ENCODE results near the gene MYEOV.

Gene MYEOV

GRCh38 chr11:69293819-69294505, at the start of gene MYEOV:
Gene MYEOV (plus strand): TSS chr11:69294155. CDS start chr11:69295355, 1,200 bp downstream.
- no peak for DNase-seq (ENCODE audit: low read depth in 2 of 2)

- no peak for DNase-seq (ENCODE audit: low read depth in 2 of 2)
Measured at GRCh38 chr11:69244266-69244665, 49.7 kb upstream of the MYEOV start.

- DNase-seq (ENCODE audit: low read depth in 2 of 2) = no peak
Measured at GRCh38 chr11:69245041-69245440, 48.9 kb upstream of the MYEOV start.

GRCh38 chr11:69245491-69246345, 48.2 kb upstream of the MYEOV start:
- DNase-seq (ENCODE audit: low read depth in 2 of 2) = no peak

- DNase-seq (ENCODE audit: low read depth in 2 of 2) = no peak
Measured at GRCh38 chr11:69249311-69250185, 44.4 kb upstream of the MYEOV start.

- no peak for DNase-seq (ENCODE audit: low read depth in 2 of 2)
Measured at GRCh38 chr11:69250186-69251056, 43.5 kb upstream of the MYEOV start.

- DNase-seq (ENCODE audit: low read depth in 2 of 2) = no peak
Measured at GRCh38 chr11:69251057-69251393, 42.9 kb upstream of the MYEOV start.

GRCh38 chr11:69251639-69252489, 42.1 kb upstream of the MYEOV start:
- no peak for DNase-seq (ENCODE audit: low read depth in 2 of 2)

- no peak for DNase-seq (ENCODE audit: low read depth in 2 of 2)
Measured at GRCh38 chr11:69252490-69252837, 41.5 kb upstream of the MYEOV start.

GRCh38 chr11:69253028-69253427, 40.9 kb upstream of the MYEOV start:
- DNase-seq (ENCODE audit: low read depth in 2 of 2) = no peak

GRCh38 chr11:69257134-69257533, 36.8 kb upstream of the MYEOV start:
- DNase-seq (ENCODE audit: low read depth in 2 of 2) = no peak

GRCh38 chr11:69257838-69258658, 35.9 kb upstream of the MYEOV start:
- DNase-seq (ENCODE audit: low read depth in 2 of 2) = no peak

- DNase-seq (ENCODE audit: low read depth in 2 of 2) = no peak
Measured at GRCh38 chr11:69259096-69259495, 34.9 kb upstream of the MYEOV start.

- DNase-seq (ENCODE audit: low read depth in 2 of 2) = no peak
Measured at GRCh38 chr11:69260622-69261021, 33.3 kb upstream of the MYEOV start.

GRCh38 chr11:69261116-69261515, 32.8 kb upstream of the MYEOV start:
- no peak for DNase-seq (ENCODE audit: low read depth in 2 of 2)

GRCh38 chr11:69262918-69263735, 30.8 kb upstream of the MYEOV start:
- no peak for DNase-seq (ENCODE audit: low read depth in 2 of 2)

GRCh38 chr11:69263736-69264052, 30.3 kb upstream of the MYEOV start:
- no peak for DNase-seq (ENCODE audit: low read depth in 2 of 2)

- DNase-seq (ENCODE audit: low read depth in 2 of 2) = no peak
Measured at GRCh38 chr11:69264486-69264885, 29.5 kb upstream of the MYEOV start.

GRCh38 chr11:69265210-69265609, 28.7 kb upstream of the MYEOV start:
- no peak for DNase-seq (ENCODE audit: low read depth in 2 of 2)
